Activated naive CD4-positive, alpha-beta T cell treated with anti-CD3 and anti-CD28 coated beads, Interleukin-2, amount 50 U/mL, for 72 hours (primary cell): Measurements from ENCODE around the gene SLX4. TPM values are rescaled to one million over a fixed set of nuclear protein-coding genes. Genes with fewer than 3 reads are reported as not detected.
"Not testable (repeated sequence)": the region's sequence is repeated elsewhere in the genome, so short reads cannot be mapped to it uniquely, and the experiment has no call there.

ENCODE experiments used
- ATAC-seq, 2 donors: fragments of 150-1000 bp; cut with Tn5 transposase; 2 replicates each; pipeline ENCODE4 v1.10.0; 2021; ENCODE audit warnings: mild to moderate bottlenecking in 2 of 2, moderate library complexity in 2 of 2
- DNase-seq, 2 donors: peaks; one replicate each; pipeline ENCODE4 v3.0.0; 2021 to 2022; ENCODE audit warnings: low spot score in 2 of 2
- H3K27ac Mint-ChIP-seq, 2 donors: one replicate each; pipeline ENCODE4 v1.8.0; 2022; ENCODE audit warnings: mild to moderate bottlenecking in 2 of 2, mixed read lengths in 2 of 2
- H3K36me3 Mint-ChIP-seq, 2 donors: one replicate each; pipeline ENCODE4 v1.8.0; 2022; ENCODE audit warnings: mixed read lengths in 2 of 2
- H3K9me3 Mint-ChIP-seq, 2 donors: one replicate each; pipeline ENCODE4 v1.8.0; 2022; ENCODE audit warnings: mixed read lengths in 2 of 2
- total RNA-seq, 2 donors: library from RNA; stranded (reverse); gene quantifications; one replicate each; pipeline ENCODE4 v1.2.3, GENCODE V29; 2022

SLX4 gene, protein sequence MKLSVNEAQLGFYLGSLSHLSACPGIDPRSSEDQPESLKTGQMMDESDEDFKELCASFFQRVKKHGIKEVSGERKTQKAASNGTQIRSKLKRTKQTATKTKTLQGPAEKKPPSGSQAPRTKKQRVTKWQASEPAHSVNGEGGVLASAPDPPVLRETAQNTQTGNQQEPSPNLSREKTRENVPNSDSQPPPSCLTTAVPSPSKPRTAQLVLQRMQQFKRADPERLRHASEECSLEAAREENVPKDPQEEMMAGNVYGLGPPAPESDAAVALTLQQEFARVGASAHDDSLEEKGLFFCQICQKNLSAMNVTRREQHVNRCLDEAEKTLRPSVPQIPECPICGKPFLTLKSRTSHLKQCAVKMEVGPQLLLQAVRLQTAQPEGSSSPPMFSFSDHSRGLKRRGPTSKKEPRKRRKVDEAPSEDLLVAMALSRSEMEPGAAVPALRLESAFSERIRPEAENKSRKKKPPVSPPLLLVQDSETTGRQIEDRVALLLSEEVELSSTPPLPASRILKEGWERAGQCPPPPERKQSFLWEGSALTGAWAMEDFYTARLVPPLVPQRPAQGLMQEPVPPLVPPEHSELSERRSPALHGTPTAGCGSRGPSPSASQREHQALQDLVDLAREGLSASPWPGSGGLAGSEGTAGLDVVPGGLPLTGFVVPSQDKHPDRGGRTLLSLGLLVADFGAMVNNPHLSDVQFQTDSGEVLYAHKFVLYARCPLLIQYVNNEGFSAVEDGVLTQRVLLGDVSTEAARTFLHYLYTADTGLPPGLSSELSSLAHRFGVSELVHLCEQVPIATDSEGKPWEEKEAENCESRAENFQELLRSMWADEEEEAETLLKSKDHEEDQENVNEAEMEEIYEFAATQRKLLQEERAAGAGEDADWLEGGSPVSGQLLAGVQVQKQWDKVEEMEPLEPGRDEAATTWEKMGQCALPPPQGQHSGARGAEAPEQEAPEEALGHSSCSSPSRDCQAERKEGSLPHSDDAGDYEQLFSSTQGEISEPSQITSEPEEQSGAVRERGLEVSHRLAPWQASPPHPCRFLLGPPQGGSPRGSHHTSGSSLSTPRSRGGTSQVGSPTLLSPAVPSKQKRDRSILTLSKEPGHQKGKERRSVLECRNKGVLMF (N-terminal part only)
- 10 to 100 TPM; 12.7 to 19.7 TPM for total RNA-seq

GRCh38 chr16:3611146-3611975 is at the start of gene SLX4:
Gene SLX4, minus strand, starts transcription at chr16:3611606. Its CDS starts 2,642 bp downstream, at chr16:3608964.
- Mint-ChIP-seq H3K9me3 (no peaks in the 10 kb centered on the region), H3K27ac (peak within 1 kb of the TSS; percentile 97 to 99), H3K36me3 (peaks cover 24 to 32% of the 10 kb centered on the region in 2 donors)
- DNase-seq: peak; percentile 95 to 96
- ATAC-seq: peak; percentile 92 to 93

GRCh38 chr16:3659251-3659650 is 47.8 kb upstream of the SLX4 start:
- no peak for ATAC-seq

GRCh38 chr16:3656491-3657468 is 45.4 kb upstream of the SLX4 start:
- peak in 1 of 2 donors; percentile 84 for ATAC-seq
- no peaks in the 10 kb centered on the region for H3K9me3 Mint-ChIP-seq
- DNase-seq: no peak
- H3K36me3 Mint-ChIP-seq: peaks cover 0 to 5% of the 10 kb centered on the region in 2 donors
- peak overlapping the region; percentile 76 to 77 for H3K27ac Mint-ChIP-seq

More at GRCh38 chr16:3659251-3659650, 47.8 kb upstream of the SLX4 start:
- Mint-ChIP-seq H3K36me3 (peaks cover 7 to 9% of the 10 kb centered on the region in 2 donors), H3K27ac (peak overlapping the region; percentile 18 to 47), H3K9me3 (no peaks in the 10 kb centered on the region)
- no peak for DNase-seq

GRCh38 chr16:3656160-3656490 is 44.7 kb upstream of the SLX4 start:
- H3K9me3 Mint-ChIP-seq, H3K27ac Mint-ChIP-seq, H3K36me3 Mint-ChIP-seq, ATAC-seq, DNase-seq: not testable (repeated sequence)

DNA sequence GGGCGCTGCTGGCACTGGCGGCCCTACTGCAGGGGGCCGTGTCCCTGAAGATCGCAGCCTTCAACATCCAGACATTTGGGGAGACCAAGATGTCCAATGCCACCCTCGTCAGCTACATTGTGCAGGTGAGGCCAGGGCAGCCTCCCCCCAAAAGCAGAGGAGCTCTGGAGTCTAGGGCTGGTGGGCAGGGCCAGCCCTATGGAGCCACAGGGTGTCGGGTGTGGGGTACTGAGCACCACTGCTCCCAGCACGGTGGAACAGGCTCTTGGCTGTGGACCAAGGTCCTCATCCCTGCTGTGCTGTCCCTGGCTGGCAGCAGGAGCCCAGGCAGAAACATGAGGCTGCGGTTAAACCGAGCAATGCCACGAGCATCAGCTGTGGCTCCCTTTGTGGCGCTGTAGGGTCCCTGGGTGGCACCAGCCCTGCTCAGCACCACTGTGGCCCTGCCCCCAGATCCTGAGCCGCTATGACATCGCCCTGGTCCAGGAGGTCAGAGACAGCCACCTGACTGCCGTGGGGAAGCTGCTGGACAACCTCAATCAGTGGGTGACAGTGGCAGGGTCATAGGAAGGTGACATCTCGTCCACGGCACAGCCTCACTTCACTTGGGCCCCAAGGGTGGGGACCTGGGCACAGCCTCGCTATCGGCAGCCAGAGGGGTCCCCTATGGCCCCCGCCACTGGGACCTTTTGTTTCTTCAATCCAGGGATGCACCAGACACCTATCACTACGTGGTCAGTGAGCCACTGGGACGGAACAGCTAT is 44.2 kb upstream of the SLX4 start:
- H3K9me3 Mint-ChIP-seq: no peaks in the 10 kb centered on the region
- H3K27ac Mint-ChIP-seq: no peak overlapping the region
- H3K36me3 Mint-ChIP-seq: peaks cover 0 to 5% of the 10 kb centered on the region in 2 donors

DNA sequence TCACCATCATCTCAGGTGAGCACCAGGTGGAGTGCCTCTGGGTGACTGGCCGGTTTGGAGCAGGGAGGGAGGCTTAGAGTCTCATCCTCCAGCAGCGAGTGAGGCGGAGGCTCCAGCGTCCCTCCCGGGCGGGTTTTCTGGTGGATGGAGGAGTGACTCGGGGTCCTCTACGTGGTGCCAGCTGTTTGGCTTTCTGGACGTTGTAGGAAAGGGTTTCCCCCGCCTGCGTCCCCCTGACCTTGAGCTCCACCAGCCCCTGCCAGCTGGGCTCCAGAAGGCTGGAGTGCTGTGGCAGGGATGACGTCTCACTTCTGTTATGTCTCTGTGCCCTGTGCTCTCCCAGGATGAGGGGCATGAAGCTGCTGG is 43.6 kb upstream of the SLX4 start:
- ATAC-seq: no peak
- Mint-ChIP-seq H3K27ac (no peak overlapping the region), H3K36me3 (peaks cover 0 to 5% of the 10 kb centered on the region in 2 donors), H3K9me3 (no peaks in the 10 kb centered on the region)
- no peak for DNase-seq

More for the DNA sequence above, 44.2 kb upstream of the SLX4 start:
- ATAC-seq (no peak), DNase-seq (no peak)

- peak; percentile 60 to 67 for DNase-seq
- peaks cover 0 to 5% of the 10 kb centered on the region in 2 donors for H3K36me3 Mint-ChIP-seq
- ATAC-seq: peak; percentile 64 to 74
- H3K27ac Mint-ChIP-seq: peak within 1 kb of the TSS in 1 of 2 donors; percentile 36
- H3K9me3 Mint-ChIP-seq: no peaks in the 10 kb centered on the region
Observed at GRCh38 chr16:3654249-3654991, 43.0 kb upstream of the SLX4 start, which contains the start of gene DNASE1. Gene DNASE1, plus strand, starts transcription at chr16:3654691. Its CDS starts 683 bp downstream, at chr16:3655374.

DNA sequence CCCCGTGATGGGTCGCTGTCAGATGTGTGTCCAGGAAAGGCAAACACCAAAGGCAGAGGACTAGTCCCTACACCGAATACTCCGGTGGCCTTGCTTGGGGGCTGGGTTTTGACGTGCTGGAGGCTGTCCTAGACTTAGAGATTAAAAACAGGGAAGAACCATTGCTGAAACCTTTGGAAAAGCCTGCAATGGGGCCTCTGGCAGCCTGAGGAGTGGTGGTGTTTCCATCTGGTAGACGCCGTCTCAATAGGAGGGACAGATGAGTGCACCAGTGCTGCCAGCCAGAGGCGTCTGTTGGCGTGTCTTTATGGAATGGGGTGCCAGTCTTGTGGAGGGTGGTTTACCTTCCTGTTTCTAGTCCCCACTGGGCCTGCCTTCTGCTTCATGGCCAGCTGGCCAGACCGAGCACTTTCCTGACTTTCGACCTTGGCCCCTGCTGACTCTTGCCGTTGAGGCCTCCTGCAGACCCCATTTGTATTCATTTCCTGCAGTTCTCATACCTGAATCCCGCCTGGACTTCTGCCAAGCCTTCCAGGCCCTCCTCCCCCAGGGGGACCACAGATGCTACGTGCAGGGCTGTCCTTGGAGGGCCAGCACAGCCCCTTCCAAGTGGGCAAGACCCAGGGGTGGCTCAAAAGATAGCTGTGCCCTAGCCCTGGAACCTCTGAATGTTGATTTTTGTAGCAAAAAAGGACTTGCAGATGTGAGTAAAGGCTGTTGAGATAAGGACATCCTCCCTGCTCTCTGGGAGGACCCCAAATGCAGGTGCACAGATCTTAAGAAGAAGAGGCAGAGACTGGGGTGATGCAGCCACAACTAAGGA is 41.2 kb upstream of the SLX4 start:
- ATAC-seq: no peak
- no peaks in the 10 kb centered on the region for H3K9me3 Mint-ChIP-seq
- peaks cover 0 to 5% of the 10 kb centered on the region in 2 donors for H3K36me3 Mint-ChIP-seq
- H3K27ac Mint-ChIP-seq: peak overlapping the region in 1 of 2 donors; percentile 72
- peak in 1 of 2 donors; percentile 40 for DNase-seq

DNA sequence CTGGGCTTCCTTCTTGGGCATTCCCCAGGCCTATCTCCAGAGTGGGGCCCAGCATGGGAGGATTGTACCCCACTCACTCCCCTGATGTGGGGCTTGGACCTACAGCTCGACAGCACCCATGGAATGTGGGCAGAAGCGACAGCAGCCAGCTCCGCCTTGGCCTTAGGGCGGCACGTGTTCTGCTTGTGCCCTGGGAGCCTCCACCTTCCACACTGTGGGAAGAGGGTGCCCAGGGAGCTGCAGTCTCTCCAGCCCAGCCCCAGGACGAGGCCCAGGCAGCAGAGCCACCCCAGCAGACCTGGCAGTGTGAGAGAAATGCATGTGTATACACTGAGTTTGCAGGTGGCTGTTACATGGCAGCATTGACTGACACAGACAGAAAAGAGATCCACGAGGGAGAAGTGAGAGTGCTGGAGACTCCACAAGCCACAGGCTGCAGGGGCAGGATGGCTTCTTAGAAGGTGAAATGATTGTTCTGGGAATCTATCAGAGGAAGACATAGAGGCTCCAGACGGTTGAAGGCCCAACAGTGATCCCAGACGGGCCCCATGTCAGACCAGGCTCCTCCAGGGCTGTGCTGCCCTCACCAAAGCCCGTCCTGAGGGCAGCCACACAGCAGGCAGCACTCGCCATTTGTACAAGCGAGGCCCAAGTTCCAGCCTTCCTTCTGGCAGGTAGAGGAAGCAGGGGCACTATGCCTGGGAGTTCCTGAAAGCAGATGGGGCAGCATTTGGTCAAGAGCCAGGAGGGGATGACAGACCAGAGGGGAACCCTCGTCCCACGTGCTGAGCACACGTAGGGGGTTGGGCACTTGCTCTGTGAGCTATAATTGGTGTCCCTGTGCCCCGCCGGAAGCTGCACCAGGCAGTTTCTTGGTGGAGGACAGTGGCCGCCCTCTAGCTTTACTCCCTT is 40.3 kb upstream of the SLX4 start:
- H3K36me3 Mint-ChIP-seq: no peaks in the 10 kb centered on the region
- ATAC-seq (no peak), DNase-seq (peak in 1 of 2 donors; percentile 43)
- peak overlapping the region; percentile 30 to 70 for H3K27ac Mint-ChIP-seq
- H3K9me3 Mint-ChIP-seq: no peaks in the 10 kb centered on the region

DNA sequence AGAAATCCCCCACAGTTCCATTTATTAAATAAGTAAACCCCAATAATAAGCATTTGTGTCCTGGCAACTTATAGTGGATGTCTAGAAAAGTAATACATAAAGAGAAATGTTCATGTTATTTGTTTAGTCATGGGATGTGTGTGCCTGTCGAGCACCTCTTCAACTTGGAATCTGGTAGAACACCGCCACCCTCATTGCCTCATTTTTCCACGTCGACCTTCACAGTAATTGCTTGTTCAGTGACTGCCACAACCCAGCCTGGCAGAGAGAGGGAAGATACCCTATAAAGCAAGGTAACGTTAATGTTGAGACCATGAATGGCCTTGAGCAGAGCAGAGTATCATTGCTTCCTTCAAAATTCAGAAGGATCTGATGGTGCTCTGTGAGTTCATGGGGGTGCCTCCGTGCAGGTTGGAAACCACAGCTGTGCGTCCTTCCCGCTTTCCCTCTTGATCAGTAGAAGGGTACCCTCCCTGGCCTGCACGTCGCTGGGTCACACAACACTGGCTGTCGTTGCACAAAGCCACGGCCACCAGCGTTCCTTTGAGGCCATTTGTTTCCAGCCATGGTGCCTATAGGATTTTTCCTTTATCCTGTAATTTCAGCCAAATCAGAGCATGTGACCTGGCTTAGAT is 39.3 kb upstream of the SLX4 start:
- no peaks in the 10 kb centered on the region for H3K36me3 Mint-ChIP-seq
- peak overlapping the region in 1 of 2 donors; percentile 70 for H3K27ac Mint-ChIP-seq
- no peak for ATAC-seq
- no peaks in the 10 kb centered on the region for H3K9me3 Mint-ChIP-seq
- no peak for DNase-seq

DNA sequence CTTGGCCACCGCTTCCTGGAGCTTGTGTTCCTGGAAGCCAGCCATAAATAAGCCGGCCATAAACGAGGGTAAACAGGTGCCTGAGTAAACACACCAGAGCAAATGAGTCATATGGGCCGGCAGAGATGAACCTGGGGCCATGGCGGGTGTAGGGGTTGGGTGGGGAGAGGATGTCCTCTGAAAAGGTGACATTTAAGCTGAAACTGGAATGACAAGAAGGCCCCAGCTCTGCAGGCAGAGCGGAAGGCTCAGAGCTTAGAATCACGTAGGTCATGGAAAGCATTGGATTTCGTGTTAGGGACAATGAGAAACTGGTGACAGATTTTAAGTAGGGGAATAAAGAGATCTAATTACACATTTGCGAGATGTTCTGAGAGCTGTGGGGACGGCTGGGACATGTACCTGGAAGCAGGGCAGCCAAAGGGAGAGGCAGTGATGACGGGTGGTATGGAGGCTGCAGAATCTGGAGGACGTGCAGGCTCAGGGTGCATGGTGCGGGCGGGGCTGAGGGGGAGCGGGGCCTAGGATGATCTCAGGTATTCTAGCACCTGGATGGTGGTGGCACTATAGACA is 35.0 kb upstream of the SLX4 start:
- Mint-ChIP-seq H3K36me3 (no peaks in the 10 kb centered on the region), H3K27ac (peak overlapping the region; percentile 0 to 70), H3K9me3 (no peaks in the 10 kb centered on the region)
- DNase-seq (no peak), ATAC-seq (no peak)
